Cardiac muscle cell (in vitro differentiated cells and primary cell): ENCODE measurements around the gene CNTN5. TPM values are rescaled to one million over a fixed set of nuclear protein-coding genes. Genes with fewer than 3 reads are reported as not detected.
A peak's percentile ranks its signal among the peaks of the same experiment; 100 is the strongest.

Experiments
- DNase-seq, 2 donors: peaks; one replicate each; pipeline versions ENCODE4 v3.0.0 to v3.0.0-alpha.2; 2010 to 2017; ENCODE audit warnings: low read depth in 1 of 2, low spot score in 1 of 2
- H3K27ac ChIP-seq: fragments of 200-600 bp; sonication (generic); 2 replicates; pipeline ENCODE4 v1.5.1; 2016
- H3K27me3 ChIP-seq: fragments of 200-600 bp; sonication (generic); 2 replicates; pipeline ENCODE4 v1.6.0; 2016; ENCODE audit warnings: control low read depth
- H3K36me3 ChIP-seq: fragments of 200-600 bp; sonication (generic); 2 replicates; pipeline ENCODE4 v1.5.1; 2016; ENCODE audit warnings: control low read depth
- H3K4me1 ChIP-seq: fragments of 200-600 bp; sonication (generic); 2 replicates; pipeline ENCODE4 v1.8.1; 2017; ENCODE audit warnings: low read depth, mild to moderate bottlenecking, mixed run types
- H3K4me3 ChIP-seq: fragments of 200-600 bp; sonication (generic); 2 replicates; pipeline ENCODE4 v1.5.1; 2016; ENCODE audit warnings: mild to moderate bottlenecking
- H3K9me3 ChIP-seq: fragments of 200-600 bp; sonication (generic); 2 replicates; pipeline ENCODE4 v1.5.1; 2017; ENCODE audit warnings: low read depth, mild to moderate bottlenecking, control low read depth
- polyA plus RNA-seq: library from polyadenylated mRNA; unstranded; fragments of >200 nt; fragmentation: Nextera tagmentation; extraction: Ambion mirVana; gene quantifications from 2 replicates; pipeline ENCODE4 v1.2.1, GENCODE V29; 2016
- total RNA-seq: library from RNA; depleted of rRNA; stranded (reverse); fragments of >200 nt; gene quantifications from 2 replicates; pipeline ENCODE4 v1.2.3, GENCODE V29; 2016
- TF ChIP-seq, protein P1 (sequence below): IDR thresholded peaks from 2 replicates; pipeline ENCODE4 v1.5.1; 2012; ENCODE audit warnings: low read depth, mild to moderate bottlenecking, low read length

CNTN5 gene
- total and polyA plus RNA-seq, 2 experiments from 2014 or later: 30.0 to 41.3 TPM

DNA sequence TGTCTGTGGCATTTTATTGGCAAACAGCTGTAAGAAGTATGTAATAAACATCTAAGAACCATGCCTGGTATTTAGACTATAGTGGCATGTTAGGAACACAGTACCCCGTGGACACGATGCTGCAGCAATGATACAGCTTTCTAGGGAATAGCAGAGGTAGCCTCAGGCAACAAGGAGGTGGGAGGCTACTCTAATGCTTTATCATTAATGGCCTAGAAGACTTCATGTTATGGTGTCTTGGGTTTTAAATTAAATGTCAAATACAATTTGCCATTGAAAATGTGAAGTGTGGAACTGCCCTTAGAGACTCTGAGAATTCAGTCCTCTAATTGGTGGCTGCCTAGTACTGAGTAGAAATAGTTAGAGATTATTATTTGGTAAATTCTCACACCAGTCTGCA lies 516.9 kb downstream of the CNTN5 start:
- H3K27ac ChIP-seq: no peak overlapping the region
- H3K4me3 ChIP-seq: no peak overlapping the region
- no peaks in the 10 kb centered on the region for H3K9me3 ChIP-seq
- H3K36me3 ChIP-seq: no peaks in the 10 kb centered on the region
- DNase-seq: no peak
- no peaks in the 10 kb centered on the region for H3K4me1 ChIP-seq
- H3K27me3 ChIP-seq: no peaks in the 10 kb centered on the region
- TF ChIP-seq, protein P1, sequence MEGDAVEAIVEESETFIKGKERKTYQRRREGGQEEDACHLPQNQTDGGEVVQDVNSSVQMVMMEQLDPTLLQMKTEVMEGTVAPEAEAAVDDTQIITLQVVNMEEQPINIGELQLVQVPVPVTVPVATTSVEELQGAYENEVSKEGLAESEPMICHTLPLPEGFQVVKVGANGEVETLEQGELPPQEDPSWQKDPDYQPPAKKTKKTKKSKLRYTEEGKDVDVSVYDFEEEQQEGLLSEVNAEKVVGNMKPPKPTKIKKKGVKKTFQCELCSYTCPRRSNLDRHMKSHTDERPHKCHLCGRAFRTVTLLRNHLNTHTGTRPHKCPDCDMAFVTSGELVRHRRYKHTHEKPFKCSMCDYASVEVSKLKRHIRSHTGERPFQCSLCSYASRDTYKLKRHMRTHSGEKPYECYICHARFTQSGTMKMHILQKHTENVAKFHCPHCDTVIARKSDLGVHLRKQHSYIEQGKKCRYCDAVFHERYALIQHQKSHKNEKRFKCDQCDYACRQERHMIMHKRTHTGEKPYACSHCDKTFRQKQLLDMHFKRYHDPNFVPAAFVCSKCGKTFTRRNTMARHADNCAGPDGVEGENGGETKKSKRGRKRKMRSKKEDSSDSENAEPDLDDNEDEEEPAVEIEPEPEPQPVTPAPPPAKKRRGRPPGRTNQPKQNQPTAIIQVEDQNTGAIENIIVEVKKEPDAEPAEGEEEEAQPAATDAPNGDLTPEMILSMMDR: no peak

DNA sequence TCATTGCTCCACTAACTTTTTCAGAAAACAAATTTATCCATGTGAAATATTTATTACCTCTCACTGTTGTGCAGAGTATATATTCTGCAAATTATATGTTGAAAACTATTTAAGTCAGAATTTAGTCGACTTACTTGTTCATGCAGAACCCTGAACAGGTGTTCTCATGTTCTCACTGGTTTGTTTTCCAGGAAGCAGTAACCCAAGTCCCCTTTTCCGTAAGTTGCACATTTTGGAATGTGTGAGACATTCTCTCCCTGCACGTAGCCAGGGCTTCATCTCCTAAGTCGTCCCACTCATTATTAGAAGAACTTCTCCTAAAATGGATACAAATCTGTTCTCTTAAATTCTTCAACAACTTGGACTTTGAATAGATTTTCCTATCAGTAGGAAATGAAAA lies 524.9 kb downstream of the CNTN5 start:
- no peak for DNase-seq
- H3K4me1 ChIP-seq: no peaks in the 10 kb centered on the region
- no peak overlapping the region for H3K27ac ChIP-seq
- no peaks in the 10 kb centered on the region for H3K27me3 ChIP-seq
- TF ChIP-seq, protein P1: no peak
- no peaks in the 10 kb centered on the region for H3K9me3 ChIP-seq
- no peak overlapping the region for H3K4me3 ChIP-seq
- no peaks in the 10 kb centered on the region for H3K36me3 ChIP-seq

DNA sequence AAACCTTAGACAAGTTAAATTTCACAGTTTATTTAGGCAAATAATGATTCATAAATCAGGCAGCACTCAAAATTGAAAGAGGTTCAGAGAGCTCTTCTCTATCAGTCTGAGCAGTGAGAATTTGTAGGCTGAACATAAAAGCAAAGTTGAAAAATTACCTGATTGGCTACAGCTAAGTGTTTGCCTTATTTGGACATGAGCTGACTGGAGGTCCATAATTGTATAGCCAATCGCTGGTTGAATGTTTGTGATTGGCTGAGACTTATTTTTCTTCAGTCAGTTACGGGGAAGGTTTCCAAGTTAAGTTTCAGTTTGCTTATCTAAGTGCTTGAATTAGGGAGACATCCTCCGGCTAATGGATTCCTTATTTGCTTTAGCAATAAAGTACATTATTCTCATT lies 527.5 kb downstream of the CNTN5 start:
- no peaks in the 10 kb centered on the region for H3K36me3 ChIP-seq
- no peaks in the 10 kb centered on the region for H3K4me1 ChIP-seq
- no peak overlapping the region for H3K4me3 ChIP-seq
- no peaks in the 10 kb centered on the region for H3K27me3 ChIP-seq
- peak in 1 of 2 donors; percentile 38 for DNase-seq
- H3K27ac ChIP-seq: no peak overlapping the region
- no peaks in the 10 kb centered on the region for H3K9me3 ChIP-seq
- TF ChIP-seq, protein P1: no peak

DNA sequence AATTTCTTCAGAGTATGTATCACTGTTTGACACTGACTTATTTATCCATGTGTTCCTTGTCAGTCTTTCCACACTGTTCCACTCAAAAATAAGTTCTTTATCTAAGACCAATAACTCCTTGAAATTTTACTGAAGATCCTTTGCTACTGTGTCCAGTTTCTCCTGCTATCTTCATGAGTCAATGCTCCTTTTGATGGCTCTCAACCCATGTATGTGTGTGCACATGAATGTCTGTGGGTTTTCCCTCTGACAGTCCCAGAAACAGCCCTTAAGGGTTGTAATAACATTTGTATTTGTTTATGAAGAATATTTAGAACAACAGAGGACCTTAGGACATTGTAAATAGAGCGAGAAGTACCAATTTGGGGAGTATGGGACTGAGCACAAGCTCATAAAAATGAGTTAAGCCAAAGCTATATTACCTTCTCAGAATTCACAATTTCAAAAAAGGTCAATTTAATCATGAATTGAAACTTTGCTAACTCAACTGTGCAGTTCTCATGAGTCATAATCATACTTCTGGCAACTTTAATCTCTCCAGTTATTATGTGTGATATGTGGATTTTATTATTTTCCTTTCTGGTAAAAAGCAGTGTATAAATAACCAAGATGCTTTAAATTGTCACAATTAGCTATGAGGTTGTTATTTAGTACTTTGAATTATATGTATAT lies 533.6 kb downstream of the CNTN5 start:
- TF ChIP-seq, protein P1: no peak
- H3K27ac ChIP-seq: no peak overlapping the region

DNA sequence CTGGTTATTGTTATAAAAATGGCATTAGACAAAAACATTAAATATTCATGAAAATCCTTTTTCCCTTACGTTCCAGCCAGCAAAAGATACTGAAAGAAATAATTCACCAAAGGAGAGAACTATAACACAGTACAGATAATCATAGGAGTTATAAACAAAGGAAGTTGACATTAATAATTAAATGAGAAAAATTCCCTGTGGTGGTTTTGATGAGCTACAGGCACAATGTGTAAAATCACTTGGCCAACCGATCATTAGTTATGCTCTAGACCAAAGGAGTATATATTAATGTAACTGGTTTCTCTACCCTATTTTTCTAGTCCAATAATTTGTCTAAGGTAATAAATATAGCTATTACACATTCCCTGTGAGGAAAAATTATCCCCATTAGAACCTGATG lies 534.7 kb downstream of the CNTN5 start:
- Histone ChIP-seq H3K27me3 (no peaks in the 10 kb centered on the region), H3K4me3 (no peak overlapping the region), H3K4me1 (no peaks in the 10 kb centered on the region), H3K27ac (no peak overlapping the region), H3K9me3 (no peaks in the 10 kb centered on the region), H3K36me3 (no peaks in the 10 kb centered on the region)
- no peak for DNase-seq
- TF ChIP-seq, protein P1: no peak

More for the DNA sequence above, 533.6 kb downstream of the CNTN5 start:
- no peaks in the 10 kb centered on the region for H3K4me1 ChIP-seq
- H3K36me3 ChIP-seq: no peaks in the 10 kb centered on the region
- H3K9me3 ChIP-seq: no peaks in the 10 kb centered on the region
- H3K27me3 ChIP-seq: no peaks in the 10 kb centered on the region
- DNase-seq: no peak
- no peak overlapping the region for H3K4me3 ChIP-seq

DNA sequence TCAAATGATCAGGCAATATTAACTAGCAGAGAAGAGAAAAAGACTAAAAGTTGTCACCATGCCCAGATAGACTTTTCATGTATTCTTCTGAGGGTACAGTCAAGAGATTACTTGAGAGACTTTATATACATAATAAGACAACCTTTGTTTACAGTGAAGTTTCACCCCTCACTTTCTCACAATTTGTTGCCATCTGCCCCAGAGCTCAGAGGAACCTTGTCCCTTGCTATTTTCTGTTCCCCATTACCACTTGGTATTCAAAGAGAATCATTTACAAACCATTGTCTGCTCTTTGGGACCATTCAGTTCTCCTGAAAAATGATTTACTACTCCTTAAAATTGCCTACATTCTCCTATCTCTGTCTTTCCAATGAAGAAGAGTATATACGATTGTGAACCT lies 544.6 kb downstream of the CNTN5 start:
- H3K27me3 ChIP-seq: no peaks in the 10 kb centered on the region
- no peak overlapping the region for H3K27ac ChIP-seq
- no peaks in the 10 kb centered on the region for H3K4me1 ChIP-seq
- no peak overlapping the region for H3K4me3 ChIP-seq
- DNase-seq: no peak
- no peaks in the 10 kb centered on the region for H3K9me3 ChIP-seq
- no peaks in the 10 kb centered on the region for H3K36me3 ChIP-seq
- TF ChIP-seq, protein P1: no peak
